Duodenal mucosa (tissue), 2 donors: ENCODE results near the gene RAB40B.

Experiments
- H3K27ac ChIP-seq: one replicate; pipeline ENCODE4 v1.7.0; 2013; ENCODE audit warnings: low read depth, low read length
- H3K27me3 ChIP-seq, 2 donors: one replicate each; pipeline ENCODE4 v1.7.0; 2013; ENCODE audit warnings: low read length in 2 of 2, control low read depth in 1 of 2; ENCODE audit not compliant: insufficient read depth in 2 of 2, control insufficient read depth in 1 of 2
- H3K36me3 ChIP-seq, 2 donors: one replicate each; pipeline ENCODE4 v1.7.0; 2013; ENCODE audit warnings: low read length in 2 of 2, control low read depth in 1 of 2; ENCODE audit not compliant: insufficient read depth in 2 of 2, control insufficient read depth in 1 of 2
- H3K4me1 ChIP-seq, 2 donors: one replicate each; pipeline ENCODE4 v1.7.0; 2013; ENCODE audit warnings: low read length in 2 of 2, control low read depth in 1 of 2; ENCODE audit not compliant: insufficient read depth in 2 of 2, control insufficient read depth in 1 of 2
- H3K4me3 ChIP-seq, 2 donors: one replicate each; pipeline ENCODE4 v1.7.0; 2013; ENCODE audit warnings: low read length in 2 of 2, low read depth in 1 of 2
- H3K9ac ChIP-seq, 2 donors: one replicate each; pipeline ENCODE4 v1.7.0; 2013; ENCODE audit warnings: low read length in 2 of 2, low read depth in 1 of 2
- H3K9me3 ChIP-seq, 2 donors: one replicate each; pipeline ENCODE4 v1.7.0; 2013; ENCODE audit warnings: low read length in 2 of 2, control low read depth in 1 of 2; ENCODE audit not compliant: control insufficient read depth in 1 of 2

RAB40B gene

DNA sequence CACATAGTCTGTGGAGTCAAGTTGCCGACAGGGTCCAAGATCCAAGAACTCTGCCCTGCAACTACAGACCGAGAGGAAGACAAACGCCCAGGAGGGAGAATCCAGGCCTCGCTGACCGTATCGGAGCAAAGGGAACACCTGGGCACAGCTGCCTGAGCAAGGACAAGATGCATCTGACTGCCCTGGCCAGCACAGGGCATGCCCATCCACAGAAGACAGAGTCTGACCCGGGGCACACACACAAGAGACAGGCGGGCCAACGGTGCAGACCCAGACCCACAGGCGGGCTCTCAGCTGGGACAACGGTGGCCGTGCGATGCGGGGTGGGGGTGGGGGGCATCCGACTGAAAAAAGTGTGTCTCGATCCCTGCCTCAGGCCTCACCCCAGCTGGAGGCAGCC, 6.2 kb downstream of the RAB40B start:
- Histone ChIP-seq H3K4me1 (peaks cover 5 to 11% of the 10 kb centered on the region in 2 donors), H3K27me3 (no peaks in the 10 kb centered on the region), H3K27ac (no peak overlapping the region), H3K36me3 (peaks cover 0 to 9% of the 10 kb centered on the region in 2 donors), H3K9me3 (no peaks in the 10 kb centered on the region), H3K4me3 (no peak overlapping the region), H3K9ac (no peak overlapping the region)

DNA sequence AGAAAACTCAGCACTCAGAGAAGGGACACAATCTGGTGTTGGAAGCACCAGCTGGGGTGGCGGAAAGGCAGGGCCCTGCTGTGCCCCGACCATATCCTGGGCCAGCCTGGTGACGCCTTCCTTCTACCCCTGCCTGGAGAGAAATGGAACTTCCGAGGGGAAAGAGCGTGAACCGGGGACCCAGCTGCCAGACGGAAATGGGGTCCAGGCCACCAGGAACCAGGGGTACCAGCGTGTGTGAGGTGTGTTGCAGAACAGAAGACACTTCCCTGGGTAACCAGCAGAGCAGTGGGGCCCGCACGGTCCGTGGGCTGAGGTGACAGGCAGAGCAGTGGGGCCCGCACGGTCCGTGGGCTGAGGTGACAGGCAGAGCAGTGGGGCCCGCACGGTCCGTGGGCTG, 6.8 kb downstream of the RAB40B start:
- H3K27ac ChIP-seq, result no peak overlapping the region
- no peak overlapping the region for H3K9ac ChIP-seq

GRCh38 chr17:82690786-82691489, 7.6 kb downstream of the RAB40B start:
- H3K27ac ChIP-seq, result no peak overlapping the region

More for the DNA sequence above, 6.8 kb downstream of the RAB40B start:
- no peaks in the 10 kb centered on the region for H3K27me3 ChIP-seq
- H3K36me3 ChIP-seq, result peaks cover 0 to 9% of the 10 kb centered on the region in 2 donors
- H3K4me3 ChIP-seq, result no peak overlapping the region
- H3K9me3 ChIP-seq, result no peaks in the 10 kb centered on the region
- peaks cover 3 to 10% of the 10 kb centered on the region in 2 donors for H3K4me1 ChIP-seq

DNA sequence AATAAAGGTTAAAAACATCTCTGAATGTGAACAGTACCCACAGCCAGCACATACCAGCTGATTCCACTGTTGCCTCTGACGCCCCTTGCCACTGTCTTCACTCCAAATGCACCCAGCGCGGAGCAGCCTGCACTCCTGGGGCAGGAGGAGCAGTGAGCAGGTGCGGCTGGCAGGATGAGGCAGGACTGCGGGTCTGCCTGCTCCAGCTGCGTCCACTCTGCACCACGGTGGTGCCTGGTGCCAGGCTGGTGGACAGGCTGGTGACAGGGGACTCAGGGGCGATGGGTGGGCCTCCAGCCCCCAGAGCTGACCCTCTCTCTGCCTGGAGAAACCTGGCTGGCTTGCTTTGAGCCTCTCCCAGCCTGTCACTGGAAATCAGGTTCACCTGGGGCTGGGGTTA, 9.4 kb downstream of the RAB40B start:
- H3K27me3 ChIP-seq, result no peaks in the 10 kb centered on the region
- H3K4me3 ChIP-seq, result no peak overlapping the region
- no peak overlapping the region for H3K9ac ChIP-seq
- peaks cover 0 to 9% of the 10 kb centered on the region in 2 donors for H3K36me3 ChIP-seq
- H3K9me3 ChIP-seq, result no peaks in the 10 kb centered on the region
- peaks cover 13 to 14% of the 10 kb centered on the region in 2 donors for H3K4me1 ChIP-seq
- H3K27ac ChIP-seq, result no peak overlapping the region

More at GRCh38 chr17:82690786-82691489, 7.6 kb downstream of the RAB40B start:
- no peak overlapping the region for H3K4me3 ChIP-seq
- no peaks in the 10 kb centered on the region for H3K9me3 ChIP-seq
- no peaks in the 10 kb centered on the region for H3K27me3 ChIP-seq
- peaks cover 8 to 14% of the 10 kb centered on the region in 2 donors for H3K4me1 ChIP-seq
- peaks cover 0 to 9% of the 10 kb centered on the region in 2 donors for H3K36me3 ChIP-seq
- no peak overlapping the region for H3K9ac ChIP-seq

- Histone ChIP-seq H3K27me3 (no peaks in the 10 kb centered on the region), H3K27ac (peak overlapping the region; percentile 67), H3K36me3 (peaks cover 0 to 9% of the 10 kb centered on the region in 2 donors), H3K4me3 (no peak overlapping the region), H3K9me3 (no peaks in the 10 kb centered on the region), H3K4me1 (peaks cover 13 to 14% of the 10 kb centered on the region in 2 donors), H3K9ac (peak overlapping the region in 1 of 2 donors; percentile 43)
These were observed 10.6 kb downstream of the RAB40B start for GRCh38 chr17:82687871-82688270.

GRCh38 chr17:82687375-82687861, 11.1 kb downstream of the RAB40B start:
- H3K27ac ChIP-seq, result peak overlapping the region; percentile 67
- peak overlapping the region in 1 of 2 donors; percentile 43 for H3K9ac ChIP-seq
- peaks cover 0 to 9% of the 10 kb centered on the region in 2 donors for H3K36me3 ChIP-seq
- no peaks in the 10 kb centered on the region for H3K9me3 ChIP-seq
- H3K4me1 ChIP-seq, result peaks cover 13 to 14% of the 10 kb centered on the region in 2 donors
- no peaks in the 10 kb centered on the region for H3K27me3 ChIP-seq
- no peak overlapping the region for H3K4me3 ChIP-seq

DNA sequence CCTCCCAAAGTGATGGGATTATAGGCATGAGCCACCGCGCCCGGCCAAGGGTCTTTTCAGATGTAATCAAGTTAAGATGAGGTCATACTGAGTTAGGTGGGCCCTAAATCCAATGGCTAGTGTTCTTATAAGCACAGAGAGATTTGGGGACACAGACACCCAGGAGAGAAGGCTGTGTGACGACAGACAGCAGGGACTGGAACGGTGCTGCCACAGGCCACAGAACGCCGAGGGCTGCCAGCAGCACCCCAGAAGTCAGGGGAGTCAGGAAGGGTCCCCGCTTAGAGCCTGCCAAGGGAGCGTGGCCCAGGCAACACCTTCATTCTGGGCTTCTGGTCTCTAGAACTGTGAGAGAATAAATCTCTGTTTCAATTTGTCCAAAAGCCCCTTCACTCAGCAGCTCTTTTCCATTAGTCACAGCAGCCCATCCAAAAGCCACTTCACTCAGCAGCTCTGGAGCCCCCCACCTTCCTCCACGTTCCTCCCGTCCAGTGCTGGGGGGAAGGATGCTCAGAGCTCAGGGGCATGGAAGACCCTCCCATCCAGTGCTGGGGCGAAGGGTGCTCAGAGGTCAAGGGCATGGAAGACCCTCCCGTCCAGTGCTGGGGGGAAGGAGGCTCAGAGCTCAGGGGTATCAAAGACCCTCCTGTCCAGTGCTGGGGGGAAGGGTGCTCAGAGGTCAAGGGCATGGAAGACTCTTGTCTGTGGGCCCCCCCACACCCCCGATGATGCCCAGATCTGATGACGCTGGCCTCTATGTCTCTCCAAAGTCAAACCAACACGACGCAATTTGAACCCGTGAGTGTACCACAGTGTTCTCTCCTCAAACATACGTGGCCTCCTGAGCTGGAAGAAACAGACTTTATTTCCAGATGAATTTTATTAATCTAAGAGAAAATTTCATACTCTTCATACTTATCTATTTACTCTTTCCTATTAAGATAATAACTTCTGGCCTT, 11.9 kb downstream of the RAB40B start:
- Histone ChIP-seq H3K27ac (peak overlapping the region; percentile 75), H3K9ac (peak overlapping the region in 1 of 2 donors; percentile 21), H3K4me3 (no peak overlapping the region), H3K27me3 (no peaks in the 10 kb centered on the region), H3K9me3 (peaks cover 4 to 7% of the 10 kb centered on the region in 2 donors), H3K36me3 (peaks cover 0 to 9% of the 10 kb centered on the region in 2 donors), H3K4me1 (peaks cover 13 to 14% of the 10 kb centered on the region in 2 donors)

DNA sequence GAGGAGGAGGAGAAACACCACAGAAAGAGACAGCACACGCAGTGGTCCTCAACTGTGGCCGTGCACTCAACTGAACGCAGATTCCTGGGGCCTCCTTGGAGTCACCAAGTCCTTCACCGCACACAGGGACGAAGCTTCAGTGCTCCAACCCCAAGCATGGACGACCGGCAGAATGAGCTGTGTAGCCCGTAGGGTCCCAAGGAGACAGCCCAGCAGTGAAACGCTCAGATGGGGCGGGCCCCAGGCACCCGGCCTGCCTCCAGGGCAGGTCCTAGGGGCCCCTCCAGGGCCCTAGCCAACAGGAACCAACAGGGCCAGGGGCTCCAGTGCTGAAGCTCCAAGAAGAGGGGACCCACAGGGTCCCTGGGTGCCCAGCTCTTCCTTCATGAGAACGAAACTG, 13.2 kb downstream of the RAB40B start:
- Histone ChIP-seq H3K4me1 (peaks cover 13 to 14% of the 10 kb centered on the region in 2 donors), H3K27ac (peak overlapping the region; percentile 10), H3K4me3 (no peak overlapping the region), H3K36me3 (peaks cover 0 to 3% of the 10 kb centered on the region in 2 donors), H3K27me3 (no peaks in the 10 kb centered on the region), H3K9me3 (peaks cover 8 to 9% of the 10 kb centered on the region in 2 donors), H3K9ac (no peak overlapping the region)

DNA sequence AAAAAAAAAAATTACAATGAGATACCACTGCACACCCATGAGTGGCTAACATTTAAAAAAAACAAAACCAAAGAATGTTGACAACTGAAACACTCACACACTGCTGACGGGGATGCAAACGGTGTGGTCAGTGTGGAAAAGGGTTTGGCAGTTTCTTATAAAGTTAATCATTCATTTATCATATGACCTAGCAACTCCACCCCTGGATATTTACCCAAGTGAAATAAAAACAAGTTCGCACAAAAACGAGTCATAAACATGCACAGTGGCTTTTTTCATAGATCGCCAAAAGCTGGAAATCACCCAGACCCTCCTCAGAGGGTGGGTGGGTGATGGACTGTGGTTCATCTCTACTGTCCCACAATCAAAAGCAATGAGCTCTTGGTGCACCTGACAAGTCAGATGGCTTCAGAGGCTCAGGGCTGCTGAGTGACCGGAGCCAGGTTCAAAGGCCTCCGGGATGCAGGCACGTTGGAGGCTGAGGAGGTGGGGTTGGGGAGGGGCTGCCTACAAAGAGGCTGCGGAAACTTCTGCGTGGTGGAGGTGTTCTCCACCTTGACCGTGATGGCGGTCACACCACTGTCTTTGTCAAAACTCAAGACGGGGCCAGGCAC, 14.2 kb downstream of the RAB40B start:
- no peaks in the 10 kb centered on the region for H3K36me3 ChIP-seq
- peaks cover 8 to 9% of the 10 kb centered on the region in 2 donors for H3K9me3 ChIP-seq
- peaks cover 13 to 19% of the 10 kb centered on the region in 2 donors for H3K4me1 ChIP-seq
- H3K27ac ChIP-seq, result peak overlapping the region; percentile 86
- H3K9ac ChIP-seq, result peak overlapping the region; percentile 32 to 50
- H3K4me3 ChIP-seq, result peak overlapping the region; percentile 10 to 34
- H3K27me3 ChIP-seq, result no peaks in the 10 kb centered on the region
